ENCODE results near the gene ARPC4. TPM values are rescaled to one million over a fixed set of nuclear protein-coding genes. Genes with fewer than 3 reads are reported as not detected.

ARPC4 gene
- total and polyA plus RNA-seq, 2 donors from 2014 or later = 138 to 164 TPM

DNA sequence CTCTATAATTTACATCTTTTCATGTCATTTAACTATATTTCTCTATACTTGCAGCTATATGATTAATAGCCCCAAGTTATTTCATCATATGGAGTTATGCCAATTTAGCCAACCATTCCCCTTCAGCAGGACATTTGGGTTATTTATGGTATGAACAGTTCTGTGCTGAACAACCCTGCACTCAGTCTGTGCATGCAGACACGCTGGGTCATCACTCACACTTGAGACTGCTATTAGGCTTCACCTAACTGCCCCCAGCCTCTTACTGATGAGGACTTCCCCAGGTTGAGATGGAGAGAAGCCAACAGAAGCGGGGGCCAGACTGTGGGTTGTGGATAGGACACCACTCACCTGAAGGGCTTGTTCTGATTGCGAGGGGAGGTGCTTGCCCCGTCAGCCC, 7.9 kb upstream of the ARPC4 start:
- peaks cover 5 to 30% (median 12%) of the 10 kb centered on the region in 3 donors for H3K36me3 ChIP-seq (ENCODE audit: control insufficient read depth in 2 of 3, insufficient read depth in 3 of 3, low read length in 3 of 3)

DNA sequence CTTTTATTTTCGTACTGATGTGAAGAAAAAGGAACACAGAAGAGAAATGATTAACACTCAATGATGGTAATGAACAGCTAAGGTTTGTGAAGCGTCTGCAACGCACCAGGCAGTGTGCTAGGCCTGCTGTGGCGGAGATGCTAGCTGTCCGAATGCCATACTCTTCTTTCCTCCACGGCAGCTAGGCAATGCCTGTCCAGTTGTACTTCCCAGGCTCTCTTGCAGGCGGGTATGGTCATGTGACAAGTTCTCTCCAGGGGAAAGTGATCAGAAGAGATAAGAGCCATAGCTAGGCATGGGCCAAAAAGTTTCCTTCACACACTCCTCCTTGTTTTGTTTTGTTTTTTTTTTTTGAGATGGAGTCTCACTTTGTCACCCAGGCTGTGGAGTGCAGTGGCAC, 7.3 kb upstream of the ARPC4 start:
- TF ChIP-seq, protein P1, sequence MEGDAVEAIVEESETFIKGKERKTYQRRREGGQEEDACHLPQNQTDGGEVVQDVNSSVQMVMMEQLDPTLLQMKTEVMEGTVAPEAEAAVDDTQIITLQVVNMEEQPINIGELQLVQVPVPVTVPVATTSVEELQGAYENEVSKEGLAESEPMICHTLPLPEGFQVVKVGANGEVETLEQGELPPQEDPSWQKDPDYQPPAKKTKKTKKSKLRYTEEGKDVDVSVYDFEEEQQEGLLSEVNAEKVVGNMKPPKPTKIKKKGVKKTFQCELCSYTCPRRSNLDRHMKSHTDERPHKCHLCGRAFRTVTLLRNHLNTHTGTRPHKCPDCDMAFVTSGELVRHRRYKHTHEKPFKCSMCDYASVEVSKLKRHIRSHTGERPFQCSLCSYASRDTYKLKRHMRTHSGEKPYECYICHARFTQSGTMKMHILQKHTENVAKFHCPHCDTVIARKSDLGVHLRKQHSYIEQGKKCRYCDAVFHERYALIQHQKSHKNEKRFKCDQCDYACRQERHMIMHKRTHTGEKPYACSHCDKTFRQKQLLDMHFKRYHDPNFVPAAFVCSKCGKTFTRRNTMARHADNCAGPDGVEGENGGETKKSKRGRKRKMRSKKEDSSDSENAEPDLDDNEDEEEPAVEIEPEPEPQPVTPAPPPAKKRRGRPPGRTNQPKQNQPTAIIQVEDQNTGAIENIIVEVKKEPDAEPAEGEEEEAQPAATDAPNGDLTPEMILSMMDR (IDR thresholded peaks at IDR 0.05; ENCODE audit: borderline replicate concordance, extremely low read depth, insufficient read depth) = no peak
- Histone ChIP-seq H3K27ac (ENCODE audit: low read depth in 2 of 2, low read length in 2 of 2) (peak overlapping the region in 1 of 2 donors; percentile 17), H3K36me3 (ENCODE audit: control insufficient read depth in 2 of 3, insufficient read depth in 3 of 3, low read length in 3 of 3) (peaks cover 5 to 36% (median 16%) of the 10 kb centered on the region in 3 donors), H3K4me1 (ENCODE audit: control insufficient read depth in 2 of 3, insufficient read depth in 2 of 3, low read depth in 1 of 3, low read length in 3 of 3) (peaks cover 0 to 21% (median 13%) of the 10 kb centered on the region in 3 donors), H3K9me3 (ENCODE audit: control insufficient read depth in 2 of 3, insufficient read depth in 1 of 3, low read length in 3 of 3) (no peaks in the 10 kb centered on the region), H3K9ac (ENCODE audit: low read length in 3 of 3) (no peak overlapping the region), H3K4me3 (ENCODE audit: low read length in 3 of 3) (no peak overlapping the region), H3K27me3 (ENCODE audit: control insufficient read depth, insufficient read depth, low read length) (no peaks in the 10 kb centered on the region)
- DNase-seq = no peak
- no peak for FAIRE-seq
- intact Hi-C loops (cut with DNase I) = no loop called here

More for the DNA sequence above, 7.9 kb upstream of the ARPC4 start:
- Histone ChIP-seq H3K4me3 (ENCODE audit: low read length in 3 of 3) (no peak overlapping the region), H3K9ac (ENCODE audit: low read length in 3 of 3) (no peak overlapping the region), H3K9me3 (ENCODE audit: control insufficient read depth in 2 of 3, insufficient read depth in 1 of 3, low read length in 3 of 3) (no peaks in the 10 kb centered on the region), H3K4me1 (ENCODE audit: control insufficient read depth in 2 of 3, insufficient read depth in 2 of 3, low read depth in 1 of 3, low read length in 3 of 3) (peaks cover 0 to 26% (median 13%) of the 10 kb centered on the region in 3 donors), H3K27ac (ENCODE audit: low read depth in 2 of 2, low read length in 2 of 2) (no peak overlapping the region), H3K27me3 (ENCODE audit: control insufficient read depth, insufficient read depth, low read length) (no peaks in the 10 kb centered on the region)
- TF ChIP-seq, protein P1 (IDR thresholded peaks at IDR 0.05; ENCODE audit: borderline replicate concordance, extremely low read depth, insufficient read depth) = no peak
- intact Hi-C loops (cut with DNase I) = no loop called here
- no peak for DNase-seq
- FAIRE-seq = no peak

DNA sequence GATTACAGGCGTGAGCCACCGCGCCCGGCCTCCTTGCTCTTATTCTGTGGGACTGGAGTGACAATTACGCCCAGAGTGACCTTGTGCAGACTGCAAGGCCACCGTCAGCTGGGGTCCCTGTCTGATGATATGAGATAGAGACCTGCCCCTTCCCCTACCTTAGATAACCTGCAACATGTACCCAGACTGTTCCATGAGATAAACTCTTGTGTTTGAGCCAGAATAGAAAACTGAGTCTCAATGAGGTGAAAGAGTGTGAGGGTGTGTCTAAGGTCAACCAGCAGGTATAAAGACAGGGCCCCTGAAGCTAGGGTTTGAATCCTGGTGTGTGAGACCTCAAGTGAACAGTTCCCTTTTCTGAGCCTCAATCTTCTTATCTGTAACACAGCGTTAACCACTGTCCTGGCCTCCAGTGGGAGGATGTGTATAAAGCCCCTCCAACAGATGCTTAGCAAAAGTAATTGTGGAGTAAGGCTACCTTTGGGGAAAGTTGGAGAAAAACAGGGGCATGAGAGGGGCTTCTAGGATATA, 6.6 kb upstream of the ARPC4 start:
- FAIRE-seq (no peak), DNase-seq (no peak)
- Histone ChIP-seq H3K9ac (ENCODE audit: low read length in 3 of 3) (no peak overlapping the region), H3K4me1 (ENCODE audit: control insufficient read depth in 2 of 3, insufficient read depth in 2 of 3, low read depth in 1 of 3, low read length in 3 of 3) (peaks cover 0 to 23% (median 11%) of the 10 kb centered on the region in 3 donors), H3K9me3 (ENCODE audit: control insufficient read depth in 2 of 3, insufficient read depth in 1 of 3, low read length in 3 of 3) (no peaks in the 10 kb centered on the region), H3K36me3 (ENCODE audit: control insufficient read depth in 2 of 3, insufficient read depth in 3 of 3, low read length in 3 of 3) (peaks cover 5 to 36% (median 16%) of the 10 kb centered on the region in 3 donors), H3K4me3 (ENCODE audit: low read length in 3 of 3) (no peak overlapping the region), H3K27ac (ENCODE audit: low read depth in 2 of 2, low read length in 2 of 2) (no peak overlapping the region), H3K27me3 (ENCODE audit: control insufficient read depth, insufficient read depth, low read length) (no peaks in the 10 kb centered on the region)
- TF ChIP-seq, protein P1 (IDR thresholded peaks at IDR 0.05; ENCODE audit: borderline replicate concordance, extremely low read depth, insufficient read depth) = no peak
- intact Hi-C loops (cut with DNase I) = no loop called here

Measured in kidney (tissue), 14 donors.